GM12878 (cell line): Measurements from ENCODE around the gene H2AZ2. TPM values are rescaled to one million over a fixed set of nuclear protein-coding genes. Genes with fewer than 3 reads are reported as not detected.

ENCODE experiments used
- ATAC-seq: fragments of 200-7000 bp; cut with Tn5 transposase; 3 replicates; pipeline ENCODE4 v1.9.1; 2020; ENCODE audit warnings: mild to moderate bottlenecking, moderate library complexity
- BruUV-seq: library from RNA; stranded (reverse); fragments of 400-500 nt; replicated peaks from 2 replicates; lab custom pipeline; 2021; lab: Mats Ljungman, UMichigan
- CTCF ChIA-PET: fragments of 300-600 bp; sonication (Branson Sonifier 250); formaldehyde crosslinking; extraction: SDS; loops from one replicate; lab custom pipeline; 2021; ENCODE audit warnings: inconsistent platforms; lab: Yijun Ruan, JAX
- POLR2A ChIA-PET: fragments of 350-600 bp; formaldehyde crosslinking; extraction: SDS; loops from one replicate; lab custom pipeline; 2021; ENCODE audit warnings: inconsistent platforms; lab: Charles Lee
- RAD21 ChIA-PET: fragments of 300-600 bp; sonication (Branson Sonifier 250); formaldehyde crosslinking; loops from one replicate; lab custom pipeline; 2023; ENCODE audit warnings: antibody characterized with exemption; ENCODE audit not compliant: unreplicated experiment; lab: Charles Lee
- SMC1A ChIA-PET: fragments of 300-600 bp; sonication (Branson Sonifier 250); formaldehyde crosslinking; loops from one replicate; lab custom pipeline; 2023; ENCODE audit not compliant: unreplicated experiment, uncharacterized antibody; lab: Charles Lee
- DNase-seq: peaks from one replicate; pipeline ENCODE4 v3.0.0-alpha.2; 2011; ENCODE audit warnings: low read depth, low spot score
- FAIRE-seq: peaks from 3 replicates; lab custom pipeline; 2011; peaks lifted over from hg19 to GRCh38; lab: Jason Lieb, UNC
- H2AFZ ChIP-seq: 2 replicates; pipeline ENCODE4 v1.6.0; 2011; ENCODE audit warnings: low read depth, low read length, control low read depth; ENCODE audit not compliant: control insufficient read depth
- H3K27ac ChIP-seq: 2 replicates; pipeline ENCODE4 v1.5.1; 2011; ENCODE audit warnings: control low read depth; ENCODE audit not compliant: control insufficient read depth, insufficient read depth
- H3K27me3 ChIP-seq, 2 experiments: replicated peaks in 1 of 2; 2 replicates each; pipeline versions ENCODE4 v1.6.0 to v1.6.1; 2011; ENCODE audit warnings: low read length in 1 of 2; ENCODE audit not compliant: control insufficient read depth in 2 of 2, insufficient read depth in 2 of 2
- H3K36me3 ChIP-seq, 2 experiments: 2 replicates each; pipeline ENCODE4 v1.5.1; 2011; ENCODE audit warnings: low read length in 1 of 2; ENCODE audit not compliant: control insufficient read depth in 2 of 2, insufficient read depth in 2 of 2
- H3K4me1 ChIP-seq: 2 replicates; pipeline ENCODE4 v1.6.1; 2011; ENCODE audit warnings: mild to moderate bottlenecking, low read length, moderate library complexity, mixed read lengths; ENCODE audit not compliant: control insufficient read depth, insufficient read depth
- H3K4me2 ChIP-seq: 2 replicates; pipeline ENCODE4 v1.6.0; 2011; ENCODE audit warnings: control low read depth; ENCODE audit not compliant: control insufficient read depth, insufficient read depth
- H3K4me3 ChIP-seq: fragments of 200-600 bp; sonication (generic); 2 replicates; pipeline ENCODE4 v1.5.1; 2016
- H3K79me2 ChIP-seq: 2 replicates; pipeline ENCODE4 v1.6.0; 2011; ENCODE audit warnings: low read length; ENCODE audit not compliant: control insufficient read depth, insufficient read depth
- H3K9ac ChIP-seq: 2 replicates; pipeline ENCODE4 v1.8.0; 2011; ENCODE audit warnings: low read length, control low read depth, mixed read lengths; ENCODE audit not compliant: control insufficient read depth, insufficient read depth
- H3K9me3 ChIP-seq: replicated peaks from 3 replicates; pipeline ENCODE4 v1.5.1; 2011; ENCODE audit warnings: mild to moderate bottlenecking, low read length; ENCODE audit not compliant: control insufficient read depth, insufficient read depth
- H4K20me1 ChIP-seq: 2 replicates; pipeline ENCODE4 v1.6.0; 2011; ENCODE audit not compliant: control insufficient read depth, insufficient read depth
- ATF7 ChIP-seq: fragments of 450-650 bp; IDR thresholded peaks from 2 replicates; pipeline ENCODE4 v1.6.1; 2016; ENCODE audit warnings: low read depth, mild to moderate bottlenecking
- CREM ChIP-seq: IDR thresholded peaks from 2 replicates; pipeline ENCODE4 v1.6.1; 2014; ENCODE audit warnings: antibody characterized with exemption, low read depth
- DPF2 ChIP-seq: fragments of 450-650 bp; IDR thresholded peaks from 2 replicates; pipeline ENCODE4 v1.6.1; 2017; ENCODE audit warnings: mild to moderate bottlenecking
- EED ChIP-seq: sonication (generic); IDR thresholded peaks from 2 replicates; pipeline ENCODE4 v1.6.1; 2016; ENCODE audit warnings: antibody characterized with exemption, low read depth
- IKZF1 ChIP-seq: fragments of 450-650 bp; conservative IDR thresholded peaks from 2 replicates; pipeline ENCODE4 v1.6.1; 2017; ENCODE audit warnings: antibody characterized with exemption, mild to moderate bottlenecking
- IKZF2 ChIP-seq, 2 experiments: fragments of 450-650 bp; IDR thresholded peaks; 2 replicates each; pipeline ENCODE4 v1.6.1; 2017; ENCODE audit warnings: mild to moderate bottlenecking in 2 of 2, moderate library complexity in 2 of 2
- IRF4 ChIP-seq: IDR thresholded peaks from 2 replicates; pipeline ENCODE4 v1.6.1; 2011; ENCODE audit warnings: low read depth, low read length
- MEF2A ChIP-seq: IDR thresholded peaks from 2 replicates; pipeline ENCODE4 v1.6.1; 2011; ENCODE audit warnings: low read depth, mild to moderate bottlenecking, low read length, moderate library complexity; ENCODE audit not compliant: insufficient read depth
- NFYA ChIP-seq: IDR thresholded peaks from 2 replicates; pipeline ENCODE4 v1.6.1; 2011; ENCODE audit warnings: low read depth, mild to moderate bottlenecking, low read length, improper control_type of control experiment, borderline replicate concordance
- NR2F1 ChIP-seq: fragments of 450-650 bp; conservative IDR thresholded peaks from 2 replicates; pipeline ENCODE4 v1.6.1; 2017; ENCODE audit warnings: mild to moderate bottlenecking
- PAX5 ChIP-seq: IDR thresholded peaks from 2 replicates; pipeline ENCODE4 v1.6.1; 2011; ENCODE audit warnings: low read depth, low read length, borderline replicate concordance
- PRDM15 ChIP-seq: fragments of 450-650 bp; formaldehyde crosslinking; IDR thresholded peaks from 2 replicates; pipeline ENCODE4 v1.4.0; 2020; ENCODE audit warnings: mild to moderate bottlenecking, moderate library complexity
- RUNX3 ChIP-seq: IDR thresholded peaks from 2 replicates; pipeline ENCODE4 v1.6.1; 2012; ENCODE audit warnings: low read length, inconsistent platforms
- SPI1 ChIP-seq: IDR thresholded peaks from 2 replicates; pipeline ENCODE4 v1.6.1; 2011; ENCODE audit warnings: low read depth, mild to moderate bottlenecking, low read length, moderate library complexity, borderline replicate concordance; ENCODE audit not compliant: insufficient read depth
- TBL1XR1 ChIP-seq: IDR thresholded peaks from 2 replicates; pipeline ENCODE4 v1.6.1; 2012; ENCODE audit warnings: low read depth, low read length, improper control_type of control experiment
- ZNF217 ChIP-seq: fragments of 450-650 bp; IDR thresholded peaks from 2 replicates; pipeline ENCODE4 v1.6.1; 2017; ENCODE audit warnings: antibody characterized with exemption, mild to moderate bottlenecking
- WGBS: methylation state at CpG from one replicate; pipeline ENCODE4 v1.1.6; 2016; ENCODE audit warnings: low lambda C conversion rate; ENCODE audit not compliant: insufficient replicate concordance, insufficient coverage; ENCODE audit errors: missing lambda C conversion rate; 5-methylcytosine and 5-hydroxymethylcytosine counted together
- in situ Hi-C: fragments of 300-500 bp; cut with MboI; formaldehyde crosslinking; loops from 9 replicates; pipeline ENCODE4 v1.14.3; 2018; ENCODE audit warnings: mixed read lengths
- intact Hi-C: fragments of 100-400 bp; cut with micrococcal nuclease; formaldehyde crosslinking; loops from one replicate; pipeline ENCODE4 v1.14.2; 2022; ENCODE audit not compliant: unreplicated experiment
- polyA plus RNA-seq, 11 experiments: library from polyadenylated mRNA; depleted of rRNA in 4 of 11; unstranded in 6 of 11; stranded (reverse) in 5 of 11; fragments of >200 nt; fragmentation: Nextera tagmentation in 4 of 11; fragmentation: Illumina TruSeq in 1 of 11; extraction: Ambion mirVana in 4 of 11; extraction: Trizol in 1 of 11; gene quantifications; 1 replicate in 1 of 11; 2 replicates in 10 of 11; pipeline versions ENCODE4 v1.2.1 to v1.2.3, GENCODE V29; 2011 to 2016; ENCODE audit warnings: inconsistent platforms in 2 of 11, missing spikeins in 2 of 11, low read depth in 1 of 11
- total RNA-seq, 4 experiments: library from RNA; depleted of rRNA in 3 of 4; stranded (reverse); fragments of >200 nt in 3 of 4; fragmentation: Illumina TruSeq in 1 of 4; extraction: Trizol in 1 of 4; gene quantifications; 2 replicates each; pipeline versions ENCODE4 v1.2.1 to v1.2.3, GENCODE V29; 2013 to 2021
- TF ChIP-seq, protein P1 (sequence below): fragments of 450-650 bp; IDR thresholded peaks from 2 replicates; pipeline ENCODE4 v1.6.1; 2017; ENCODE audit warnings: low read depth, mild to moderate bottlenecking, moderate library complexity
- TF ChIP-seq, protein P2 (sequence below): IDR thresholded peaks from 2 replicates; pipeline ENCODE4 v1.6.1; 2011; ENCODE audit warnings: mild to moderate bottlenecking, low read depth, low read length, moderate library complexity; ENCODE audit not compliant: insufficient replicate concordance

Gene H2AZ2
- total and polyA plus RNA-seq, 10 of the 15 experiments (the other 5 are each of a cell fraction or from before 2014, with no cell fraction given) = 118 to 366 (median 223) TPM

- Histone ChIP-seq H3K4me2 (no peak overlapping the region), H3K9me3 (no peaks in the 10 kb centered on the region), H3K27ac (no peak overlapping the region), H3K79me2 (peaks cover 35% of the 10 kb centered on the region), H2AFZ (no peak overlapping the region), H3K4me1 (0 out of 2 replicates have a peak, but pooled peaks cover 3% of the 10 kb centered on the region), H3K4me3 (no peak overlapping the region), H3K9ac (no peak overlapping the region), H3K36me3 (0 out of 4 replicates have a peak, but pooled peaks cover 0 to 3% of the 10 kb centered on the region in 2 experiments), H4K20me1 (no peaks in the 10 kb centered on the region), H3K27me3 (no peaks in the 10 kb centered on the region)
- DNase-seq (no peak), ATAC-seq (peak; percentile 10), FAIRE-seq (no peak)
- RAD21 ChIA-PET = interaction anchor here (1.1 to 1.5 kb wide), 2 partner anchors 28 to 44 kb away, joined by 3 read pairs; no protein-coding TSS in a partner anchor
- in situ Hi-C loops (no loop called here), intact Hi-C loops (loop anchor here (5.0 kb wide), 1 partner anchor 90 kb away; the partner anchor contains the start of gene MYO1G)
- CTCF ChIA-PET = interaction anchor here (0.6 to 1.2 kb wide), 4 partner anchors 32 to 322 kb away, joined by 3 to 4 read pairs (median 3); no protein-coding TSS in a partner anchor
- POLR2A ChIA-PET = interaction anchor here (0.7 to 0.9 kb wide), 2 partner anchors 10 to 83 kb away, joined by 3 read pairs; no protein-coding TSS in a partner anchor
- WGBS = 16% methylated on average over 6 of the region's 6 CpGs
- SMC1A ChIA-PET = interaction anchor here (0.7 kb wide), 1 partner anchor 233 kb away, joined by 3 read pairs; no protein-coding TSS in a partner anchor
- no TSS peak for BruUV-seq
- TF ChIP-seq TBL1XR1 (no peak), ATF7 (peak; percentile 74), NR2F1 (0 out of 2 replicates have a peak, but pooled peaks have one; percentile 38), RUNX3 (peak; percentile 40; the same call in 1 of the 2 replicates), PAX5 (0 out of 2 replicates have a peak, but pooled peaks have one; percentile 24), EED (peak; percentile 45), IKZF1 (0 out of 2 replicates have a peak, but pooled peaks have one; percentile 27), MEF2A (0 out of 2 replicates have a peak, but pooled peaks have one; percentile 5), CREM (0 out of 2 replicates have a peak, but pooled peaks have one; percentile 38), IKZF2 (IDR thresholded peaks at IDR 0.05) (peak; percentile 50 to 53), ZNF217 (peak; percentile 48; the same call in 1 of the 2 replicates), DPF2 (0 out of 2 replicates have a peak, but pooled peaks have one; percentile 44), PRDM15 (CRISPR knock-in tag) (no peak), IRF4 (peak; percentile 18; the same call in 1 of the 2 replicates), SPI1 (peak; percentile 87), NFYA (no peak)
- TF ChIP-seq, protein P1, sequence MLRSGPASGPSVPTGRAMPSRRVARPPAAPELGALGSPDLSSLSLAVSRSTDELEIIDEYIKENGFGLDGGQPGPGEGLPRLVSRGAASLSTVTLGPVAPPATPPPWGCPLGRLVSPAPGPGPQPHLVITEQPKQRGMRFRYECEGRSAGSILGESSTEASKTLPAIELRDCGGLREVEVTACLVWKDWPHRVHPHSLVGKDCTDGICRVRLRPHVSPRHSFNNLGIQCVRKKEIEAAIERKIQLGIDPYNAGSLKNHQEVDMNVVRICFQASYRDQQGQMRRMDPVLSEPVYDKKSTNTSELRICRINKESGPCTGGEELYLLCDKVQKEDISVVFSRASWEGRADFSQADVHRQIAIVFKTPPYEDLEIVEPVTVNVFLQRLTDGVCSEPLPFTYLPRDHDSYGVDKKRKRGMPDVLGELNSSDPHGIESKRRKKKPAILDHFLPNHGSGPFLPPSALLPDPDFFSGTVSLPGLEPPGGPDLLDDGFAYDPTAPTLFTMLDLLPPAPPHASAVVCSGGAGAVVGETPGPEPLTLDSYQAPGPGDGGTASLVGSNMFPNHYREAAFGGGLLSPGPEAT = 0 out of 2 replicates have a peak, but pooled peaks have one; percentile 20
- TF ChIP-seq, protein P2, sequence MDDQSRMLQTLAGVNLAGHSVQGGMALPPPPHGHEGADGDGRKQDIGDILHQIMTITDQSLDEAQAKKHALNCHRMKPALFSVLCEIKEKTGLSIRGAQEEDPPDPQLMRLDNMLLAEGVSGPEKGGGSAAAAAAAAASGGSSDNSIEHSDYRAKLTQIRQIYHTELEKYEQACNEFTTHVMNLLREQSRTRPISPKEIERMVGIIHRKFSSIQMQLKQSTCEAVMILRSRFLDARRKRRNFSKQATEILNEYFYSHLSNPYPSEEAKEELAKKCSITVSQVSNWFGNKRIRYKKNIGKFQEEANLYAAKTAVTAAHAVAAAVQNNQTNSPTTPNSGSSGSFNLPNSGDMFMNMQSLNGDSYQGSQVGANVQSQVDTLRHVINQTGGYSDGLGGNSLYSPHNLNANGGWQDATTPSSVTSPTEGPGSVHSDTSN = no peak
Measured at GRCh38 chr7:44887293-44887692, 39.4 kb upstream of the H2AZ2 start.
